ENCODE measurements around the gene CITED2.

The CITED2 gene

GRCh38 chr6:139376017-139376330, 1.5 kb upstream of the CITED2 start:
- Histone ChIP-seq H3F3A (ENCODE audit: low read depth) (no peaks in the 10 kb centered on the region), H3K4me1 (ENCODE audit: insufficient read depth, low read length, poor library complexity, severe bottlenecking) (peaks cover 12% of the 10 kb centered on the region), H3K4me2 (ENCODE audit: low read depth, low read length, poor library complexity, severe bottlenecking) (peak overlapping the region; percentile 98), H3K9me2 (replicated peaks; ENCODE audit: low read depth, low read length) (no peaks in the 10 kb centered on the region), H3K4me3 (ENCODE audit: low read length, poor library complexity, severe bottlenecking) (peak overlapping the region; percentile 79), H3K9me3 (ENCODE audit: insufficient read depth, low read depth, low read length) (no peaks in the 10 kb centered on the region), H4K20me1 (ENCODE audit: insufficient read depth, low read length, poor library complexity, severe bottlenecking) (peaks cover 10% of the 10 kb centered on the region), H3K9ac (ENCODE audit: low read depth, low read length, poor library complexity, severe bottlenecking) (peak overlapping the region; percentile 85), H3K36me3 (ENCODE audit: insufficient read depth, low read length) (no peaks in the 10 kb centered on the region), H3K27me3 (ENCODE audit: insufficient read depth, low read length, poor library complexity, severe bottlenecking) (no peaks in the 10 kb centered on the region), H2AFZ (ENCODE audit: low read length) (peak overlapping the region; percentile 97), H3K79me2 (ENCODE audit: insufficient read depth, low read length) (peaks cover 19% of the 10 kb centered on the region)
- no peak for TF ChIP-seq EZH2phosphoT487 (IDR thresholded peaks at IDR 0.05; ENCODE audit: borderline replicate concordance)
- TF ChIP-seq, protein P1, sequence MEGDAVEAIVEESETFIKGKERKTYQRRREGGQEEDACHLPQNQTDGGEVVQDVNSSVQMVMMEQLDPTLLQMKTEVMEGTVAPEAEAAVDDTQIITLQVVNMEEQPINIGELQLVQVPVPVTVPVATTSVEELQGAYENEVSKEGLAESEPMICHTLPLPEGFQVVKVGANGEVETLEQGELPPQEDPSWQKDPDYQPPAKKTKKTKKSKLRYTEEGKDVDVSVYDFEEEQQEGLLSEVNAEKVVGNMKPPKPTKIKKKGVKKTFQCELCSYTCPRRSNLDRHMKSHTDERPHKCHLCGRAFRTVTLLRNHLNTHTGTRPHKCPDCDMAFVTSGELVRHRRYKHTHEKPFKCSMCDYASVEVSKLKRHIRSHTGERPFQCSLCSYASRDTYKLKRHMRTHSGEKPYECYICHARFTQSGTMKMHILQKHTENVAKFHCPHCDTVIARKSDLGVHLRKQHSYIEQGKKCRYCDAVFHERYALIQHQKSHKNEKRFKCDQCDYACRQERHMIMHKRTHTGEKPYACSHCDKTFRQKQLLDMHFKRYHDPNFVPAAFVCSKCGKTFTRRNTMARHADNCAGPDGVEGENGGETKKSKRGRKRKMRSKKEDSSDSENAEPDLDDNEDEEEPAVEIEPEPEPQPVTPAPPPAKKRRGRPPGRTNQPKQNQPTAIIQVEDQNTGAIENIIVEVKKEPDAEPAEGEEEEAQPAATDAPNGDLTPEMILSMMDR (conservative IDR thresholded peaks at IDR 0.05; ENCODE audit: low read length), result no peak

- Histone ChIP-seq H3K9ac (ENCODE audit: low read depth, low read length, poor library complexity, severe bottlenecking) (peak overlapping the region; percentile 85), H3K4me3 (ENCODE audit: low read length, poor library complexity, severe bottlenecking) (peak overlapping the region; percentile 79), H3K9me3 (ENCODE audit: insufficient read depth, low read depth, low read length) (no peaks in the 10 kb centered on the region), H3K9me2 (replicated peaks; ENCODE audit: low read depth, low read length) (no peaks in the 10 kb centered on the region), H3K27me3 (ENCODE audit: insufficient read depth, low read length, poor library complexity, severe bottlenecking) (no peaks in the 10 kb centered on the region), H3K36me3 (ENCODE audit: insufficient read depth, low read length) (no peaks in the 10 kb centered on the region), H3K79me2 (ENCODE audit: insufficient read depth, low read length) (peaks cover 19% of the 10 kb centered on the region), H3K4me1 (ENCODE audit: insufficient read depth, low read length, poor library complexity, severe bottlenecking) (peaks cover 13% of the 10 kb centered on the region), H4K20me1 (ENCODE audit: insufficient read depth, low read length, poor library complexity, severe bottlenecking) (peaks cover 10% of the 10 kb centered on the region), H3F3A (ENCODE audit: low read depth) (no peaks in the 10 kb centered on the region), H2AFZ (ENCODE audit: low read length) (peak overlapping the region; percentile 97), H3K4me2 (ENCODE audit: low read depth, low read length, poor library complexity, severe bottlenecking) (peak overlapping the region; percentile 98)
- TF ChIP-seq, protein P1 (conservative IDR thresholded peaks at IDR 0.05; ENCODE audit: low read length), result no peak
- no peak for TF ChIP-seq EZH2phosphoT487 (IDR thresholded peaks at IDR 0.05; ENCODE audit: borderline replicate concordance)
These were observed 973 bp upstream of the CITED2 start for GRCh38 chr6:139375226-139376016.

DNA sequence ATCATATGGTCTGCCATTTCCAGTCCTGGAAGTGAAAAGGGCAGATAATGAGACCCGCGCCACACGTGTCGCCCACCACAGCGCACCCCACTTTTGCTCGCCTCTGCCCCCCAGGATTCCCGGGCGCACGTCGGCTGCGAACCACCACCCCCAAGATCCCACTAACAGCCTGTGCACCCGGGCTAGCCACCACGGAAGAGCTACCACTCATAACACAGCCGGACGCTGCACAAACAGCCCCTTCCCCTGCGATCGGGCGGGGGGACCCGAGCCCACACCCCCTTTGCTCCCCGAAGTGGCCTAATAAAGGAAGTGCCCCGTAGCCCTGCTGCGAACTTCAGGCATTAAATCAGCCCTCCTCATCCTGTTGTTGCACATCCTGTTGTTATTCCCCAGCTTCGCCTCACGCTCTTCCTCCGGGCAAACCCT, 506 bp downstream of the CITED2 start:
- Histone ChIP-seq H3K9ac (ENCODE audit: low read depth, low read length, poor library complexity, severe bottlenecking) (peak overlapping the region; percentile 85), H4K20me1 (ENCODE audit: insufficient read depth, low read length, poor library complexity, severe bottlenecking) (peaks cover 10% of the 10 kb centered on the region), H3K9me2 (replicated peaks; ENCODE audit: low read depth, low read length) (no peaks in the 10 kb centered on the region), H3K27me3 (ENCODE audit: insufficient read depth, low read length, poor library complexity, severe bottlenecking) (no peaks in the 10 kb centered on the region), H3K4me1 (ENCODE audit: insufficient read depth, low read length, poor library complexity, severe bottlenecking) (peaks cover 15% of the 10 kb centered on the region), H3K4me3 (ENCODE audit: low read length, poor library complexity, severe bottlenecking) (peak overlapping the region; percentile 79), H3K79me2 (ENCODE audit: insufficient read depth, low read length) (peaks cover 19% of the 10 kb centered on the region), H3K9me3 (ENCODE audit: insufficient read depth, low read depth, low read length) (no peaks in the 10 kb centered on the region), H3K36me3 (ENCODE audit: insufficient read depth, low read length) (no peaks in the 10 kb centered on the region), H3K4me2 (ENCODE audit: low read depth, low read length, poor library complexity, severe bottlenecking) (peak overlapping the region; percentile 98), H3F3A (ENCODE audit: low read depth) (no peaks in the 10 kb centered on the region), H2AFZ (ENCODE audit: low read length) (peak overlapping the region; percentile 97)
- TF ChIP-seq, protein P1 (conservative IDR thresholded peaks at IDR 0.05; ENCODE audit: low read length), result no peak
- TF ChIP-seq EZH2phosphoT487 (IDR thresholded peaks at IDR 0.05; ENCODE audit: borderline replicate concordance), result no peak

Measured in Loucy (cell line).